ENCODE measurements around the gene PITX1. TPM values are rescaled to one million over a fixed set of nuclear protein-coding genes. Genes with fewer than 3 reads are reported as not detected.

PITX1 gene
- total and polyA plus RNA-seq, 2 of the 13 experiments (the other 11 are each of a cell fraction or from before 2014, with no cell fraction given), result 11.7 to 20.2 TPM

GRCh38 chr5:135066781-135067180 lies 32.8 kb upstream of the PITX1 start (continued):
- TF ChIP-seq LCORL (IDR thresholded peaks at IDR 0.05) (no peak), LCORL (CRISPR knock-in tag; IDR thresholded peaks at IDR 0.05) (no peak), SP5 (CRISPR knock-in tag; IDR thresholded peaks at IDR 0.05; ENCODE audit: borderline replicate concordance, low read depth) (no peak), SRY (CRISPR knock-in tag; IDR thresholded peaks at IDR 0.05) (no peak)

- H3K4me2 ChIP-seq (ENCODE audit: low read depth, low read length), result no peak overlapping the region
- no TSS peak for BruUV-seq (replicated peaks)
- H2AFZ ChIP-seq (ENCODE audit: low read length), result no peak overlapping the region
- in situ Hi-C loops (cut with HindIII; ENCODE audit: extremely low pct_ligation_motif_present, low pct_unique_long_range_greater_than_20kb) (no loop called here), intact Hi-C loops (cut with micrococcal nuclease; ENCODE audit: unreplicated experiment) (no loop called here)
- no peaks in the 10 kb centered on the region for H3K4me1 ChIP-seq (ENCODE audit: insufficient read depth, low read length)
- ChIA-PET POLR2A (no interaction called here), CTCF (ENCODE audit: low intra/inter-chr PET ratio, low total read pairs) (no interaction called here)
- no peaks in the 10 kb centered on the region for H3K27me3 ChIP-seq (ENCODE audit: control insufficient read depth in 1 of 2, insufficient read depth in 2 of 2, low read length in 2 of 2)
- no peaks in the 10 kb centered on the region for H3K79me2 ChIP-seq (ENCODE audit: insufficient read depth, low read length)
- no peaks in the 10 kb centered on the region for H3K9me3 ChIP-seq (ENCODE audit: low read length)
- no peak overlapping the region for H3K27ac ChIP-seq (ENCODE audit: extremely low read length, insufficient read depth, low read length)
- FAIRE-seq, result no peak
- H3K36me3 ChIP-seq (replicated peaks in 1 of 2; ENCODE audit: control insufficient read depth in 1 of 2, insufficient read depth in 2 of 2, low read length in 2 of 2), result no peaks in the 10 kb centered on the region
- H3K4me3 ChIP-seq (replicated peaks in 1 of 3; ENCODE audit: insufficient read depth in 1 of 3, low read depth in 2 of 3, low read length in 3 of 3), result no peak overlapping the region
- ATAC-seq, result no peak
- H4K20me1 ChIP-seq (ENCODE audit: insufficient read depth, low read length), result no peaks in the 10 kb centered on the region
- H3K9ac ChIP-seq (ENCODE audit: insufficient read depth, low read depth, low read length), result no peak overlapping the region
- no peak for DNase-seq (ENCODE audit: low spot score)
- WGBS (ENCODE audit: low lambda C conversion rate), result 77% methylated on average over 16 of the region's 16 CpGs
- TF ChIP-seq ZNF614 (CRISPR knock-in tag; IDR thresholded peaks at IDR 0.05; ENCODE audit: borderline replicate concordance), result no peak
- TF ChIP-seq ATF7 (IDR thresholded peaks at IDR 0.05), result no peak
- TF ChIP-seq ATF7 (CRISPR knock-in tag; IDR thresholded peaks at IDR 0.05), result no peak
- TF ChIP-seq ZNF740 (CRISPR knock-in tag; IDR thresholded peaks at IDR 0.05), result no peak
- TF ChIP-seq ZNF296 (CRISPR knock-in tag; conservative IDR thresholded peaks at IDR 0.05), result no peak
- TF ChIP-seq TEF (CRISPR knock-in tag; IDR thresholded peaks at IDR 0.05), result no peak
- no peak for TF ChIP-seq FOXP1 (IDR thresholded peaks at IDR 0.05)
- TF ChIP-seq FOXP1 (CRISPR knock-in tag; IDR thresholded peaks at IDR 0.05), result no peak
- TF ChIP-seq PHF8 (CRISPR knock-in tag; IDR thresholded peaks at IDR 0.05), result no peak
- no peak for TF ChIP-seq NFAT5 (CRISPR knock-in tag; IDR thresholded peaks at IDR 0.05)
- no peak for TF ChIP-seq THAP8 (CRISPR knock-in tag; IDR thresholded peaks at IDR 0.05; ENCODE audit: borderline replicate concordance)
- TF ChIP-seq SP5 (CRISPR knock-in tag; IDR thresholded peaks at IDR 0.05; ENCODE audit: borderline replicate concordance, low read depth), result no peak
- TF ChIP-seq CENPX (CRISPR knock-in tag; IDR thresholded peaks at IDR 0.05), result no peak
- no peak for TF ChIP-seq JDP2 (CRISPR knock-in tag; IDR thresholded peaks at IDR 0.05; ENCODE audit: borderline replicate concordance)
Observed at GRCh38 chr5:135065306-135066265, 31.6 kb upstream of the PITX1 start.
